Activated effector memory CD4-positive, alpha-beta T cell treated with Interleukin-2 at 50 U/mL for 16 hours (primary cell): Measurements from ENCODE around the gene BOLA2.
A peak's percentile ranks its signal among the peaks of the same experiment; 100 is the strongest.
"Not testable (repeated sequence)": the region's sequence is repeated elsewhere in the genome, so short reads cannot be mapped to it uniquely, and the experiment has no call there.

Experiments used
- DNase-seq: peaks from one replicate; pipeline ENCODE4 v3.0.0-alpha.2; 2020

The BOLA2 gene

GRCh38 chr16:29454269-29454668 lies at the start of gene BOLA2, which contains the start of gene SLX1B:
TSS of gene BOLA2 (minus strand) at chr16:29454351. CDS start at chr16:29454253, 98 bp downstream.
TSS of gene SLX1B (plus strand) at chr16:29454533.
- not testable (repeated sequence) for DNase-seq

- DNase-seq, result not testable (repeated sequence)
Measured at GRCh38 chr16:29482276-29482675, 28.1 kb upstream of the BOLA2 start.

GRCh38 chr16:29472065-29472464 lies 17.9 kb upstream of the BOLA2 start:
- not testable (repeated sequence) for DNase-seq

DNA sequence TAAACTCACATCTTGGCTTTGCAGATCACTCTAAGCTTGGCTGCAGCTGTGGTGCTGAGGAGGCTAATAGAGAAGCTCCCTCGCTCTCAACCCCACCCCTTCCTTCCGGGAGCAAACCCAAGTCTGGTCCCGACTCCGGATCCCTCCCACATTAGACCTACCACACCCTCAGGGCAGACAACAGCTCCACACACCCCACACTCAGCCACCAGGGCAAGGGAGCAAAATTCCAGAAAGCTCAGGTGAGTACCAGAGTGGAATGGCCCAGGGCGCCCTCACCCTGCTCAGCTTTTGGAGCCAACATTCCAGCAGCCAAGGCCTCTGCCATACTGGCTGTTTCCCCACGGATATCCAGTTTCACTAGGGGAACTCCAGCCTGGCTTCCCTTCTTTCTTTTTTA lies 15.5 kb upstream of the BOLA2 start:
- peak; percentile 25 for DNase-seq

DNA sequence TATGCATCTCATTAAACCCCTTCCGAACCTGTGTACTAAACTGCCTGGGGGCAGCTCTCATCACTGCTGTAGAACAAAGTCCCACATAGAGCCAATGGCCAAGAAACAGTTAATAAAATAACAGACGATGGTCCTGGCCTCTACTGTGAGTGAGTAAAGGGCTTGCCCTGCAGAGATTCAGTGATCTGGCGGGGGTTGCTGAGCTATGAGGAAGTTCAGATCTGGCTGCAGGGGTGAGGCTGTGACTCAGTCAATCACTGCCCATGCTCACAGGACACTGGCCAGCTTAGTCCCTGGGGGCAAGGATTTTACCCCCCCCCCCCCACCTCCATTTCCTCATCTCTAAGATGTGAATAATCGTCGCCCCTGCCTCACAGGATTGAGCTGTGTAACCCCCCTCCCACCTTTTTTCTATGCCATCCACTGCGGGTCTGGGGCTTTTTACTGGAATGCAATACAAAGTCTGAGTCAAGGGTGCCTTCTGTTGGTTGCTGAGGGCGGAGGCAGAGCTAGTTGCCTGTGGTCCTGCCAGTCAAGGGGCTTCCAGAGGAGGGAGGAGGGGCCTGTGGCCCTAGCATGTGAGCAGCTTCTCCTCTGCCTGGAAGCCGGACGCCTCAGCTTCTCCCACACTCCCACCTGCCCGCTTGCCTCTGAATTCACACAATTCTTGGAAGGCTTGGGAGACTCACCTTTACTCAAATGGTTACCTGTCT lies 13.7 kb upstream of the BOLA2 start:
- not testable (repeated sequence) for DNase-seq

DNA sequence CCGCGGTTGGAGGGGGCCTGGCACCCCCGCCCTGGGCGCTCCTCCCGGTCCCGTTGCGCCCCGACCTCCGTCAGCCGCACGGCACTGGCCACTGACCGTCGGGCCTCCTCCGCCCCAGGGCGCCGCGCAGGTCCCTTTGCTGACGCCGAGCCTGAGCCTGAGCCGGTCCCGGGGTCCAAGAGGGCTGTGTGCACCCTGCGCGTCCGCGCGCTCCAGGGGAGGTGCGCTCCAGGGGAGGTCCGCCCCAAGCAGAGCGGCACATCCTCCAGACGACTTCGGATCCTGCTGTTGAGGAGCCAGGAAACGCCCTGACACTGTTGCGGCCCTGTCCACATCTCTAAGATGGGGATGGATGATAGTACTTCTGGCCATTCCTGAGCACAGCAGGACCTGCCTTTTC lies 12.8 kb upstream of the BOLA2 start:
- DNase-seq, result not testable (repeated sequence)

DNA sequence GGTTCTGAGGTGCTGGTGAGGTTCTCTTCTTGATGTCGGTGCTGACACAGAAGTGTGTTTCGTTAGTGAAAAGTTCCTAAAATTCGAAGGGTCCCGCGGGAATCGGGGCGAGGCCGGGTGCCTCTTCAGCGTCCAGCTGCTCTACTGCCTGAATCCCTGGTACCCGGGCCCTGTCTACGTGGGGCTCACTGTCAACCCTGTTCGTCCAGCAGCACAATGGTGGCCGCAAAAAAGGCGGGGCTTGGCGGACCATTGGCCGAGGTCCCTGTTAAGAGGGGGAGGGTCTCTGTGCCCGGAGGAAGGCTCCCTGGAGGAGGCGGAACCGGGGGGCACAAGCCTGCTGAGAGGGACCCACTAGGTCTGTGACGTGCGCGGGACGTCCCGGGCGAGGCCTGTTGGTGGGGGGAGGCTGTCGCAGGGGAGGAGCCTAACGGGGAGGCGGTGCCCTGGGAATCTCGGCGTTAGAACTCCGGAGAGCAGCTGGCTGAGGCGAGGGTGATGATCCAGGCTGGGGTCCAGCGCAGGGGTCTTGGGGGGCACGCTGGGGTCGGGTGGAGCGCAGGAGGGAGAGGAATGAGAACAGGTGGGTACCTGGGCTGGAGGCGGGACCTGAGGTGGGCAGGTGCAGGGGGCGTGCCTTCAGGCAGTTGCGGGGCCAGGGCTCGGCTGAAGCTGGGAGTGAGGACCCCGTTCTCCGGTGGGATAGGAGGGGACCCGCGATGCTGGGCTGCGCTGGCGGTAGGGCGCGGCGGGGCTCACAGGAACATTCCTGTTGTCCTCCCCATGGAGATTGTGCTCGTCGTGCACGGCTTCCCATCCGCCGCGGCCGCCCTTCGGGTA lies 12.1 kb upstream of the BOLA2 start:
- DNase-seq, result not testable (repeated sequence)

GRCh38 chr16:29460647-29461030 lies 6.5 kb upstream of the BOLA2 start:
- not testable (repeated sequence) for DNase-seq

DNA sequence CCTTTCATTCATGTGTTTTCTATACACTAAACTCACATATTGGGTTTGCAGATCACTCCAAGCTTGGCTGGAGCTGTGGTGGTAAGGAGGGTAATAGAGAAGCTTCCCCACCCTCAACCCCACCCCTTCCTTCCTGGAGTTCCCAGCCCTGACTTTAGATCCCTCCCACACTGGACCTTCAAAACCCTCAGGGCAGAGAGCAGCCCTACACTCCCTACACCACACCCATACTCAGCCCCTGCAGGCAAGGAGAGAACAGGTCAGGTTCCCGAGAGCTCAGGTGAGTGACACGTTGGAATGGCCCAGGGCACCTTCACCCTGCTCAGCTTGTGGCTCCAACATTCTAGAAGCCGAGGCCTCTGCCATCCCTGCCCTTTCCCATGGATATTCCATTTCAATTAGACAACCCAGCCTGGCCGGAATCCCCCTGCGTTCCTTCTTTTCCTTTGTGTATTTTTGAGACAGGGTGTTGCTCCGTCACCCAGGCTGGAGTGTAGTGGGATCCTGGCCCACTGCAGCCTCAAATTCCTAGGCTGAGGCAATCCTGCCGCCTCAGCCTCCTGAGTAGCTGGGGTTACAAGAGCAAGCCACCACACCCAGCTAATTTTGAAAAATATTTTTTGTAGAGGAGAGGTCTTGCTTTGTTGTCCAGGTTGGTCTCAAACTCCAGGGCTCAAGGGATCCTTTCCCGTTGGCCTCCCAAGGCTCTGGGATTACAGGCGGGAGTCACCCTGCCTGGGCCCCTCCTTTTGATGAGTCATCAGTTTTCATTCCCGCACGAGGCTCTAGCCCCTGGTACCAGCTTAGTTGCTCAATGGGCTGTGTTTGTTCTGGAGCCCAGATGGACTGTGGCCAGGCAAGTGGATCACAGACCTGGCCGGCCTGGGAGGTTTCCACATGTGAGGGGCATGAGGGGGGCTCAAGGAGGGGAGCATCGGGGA lies 5.8 kb upstream of the BOLA2 start, which contains the start of gene SULT1A4:
SULT1A4 (plus strand) TSS at position 208 of the 941 bp plus-strand sequence. CDS start 1,473 bp downstream, outside the sequence.
- DNase-seq, result not testable (repeated sequence)

GRCh38 chr16:29457660-29458059 lies 3.5 kb upstream of the BOLA2 start:
- DNase-seq, result not testable (repeated sequence)

DNA sequence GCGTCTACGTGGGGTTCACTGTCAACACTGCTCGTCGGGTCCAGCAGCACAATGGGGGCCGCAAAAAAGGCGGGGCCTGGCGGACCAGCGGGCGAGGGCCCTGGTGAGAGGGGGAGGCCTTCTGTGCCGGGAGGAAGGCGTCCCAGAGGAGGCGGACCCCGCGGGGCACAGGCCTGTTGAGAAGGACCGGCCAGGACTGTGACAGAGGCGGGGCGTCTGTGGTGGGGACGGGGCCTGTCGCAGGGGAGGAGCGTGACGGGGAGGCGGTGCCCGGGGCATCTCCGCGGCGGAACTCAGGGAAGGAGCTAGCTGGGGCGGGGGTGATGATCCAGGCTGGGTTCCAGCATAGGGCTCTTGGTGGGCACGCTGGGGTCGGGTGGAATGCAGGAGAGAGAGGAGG lies 677 bp upstream of the BOLA2 start:
- not testable (repeated sequence) for DNase-seq

DNA sequence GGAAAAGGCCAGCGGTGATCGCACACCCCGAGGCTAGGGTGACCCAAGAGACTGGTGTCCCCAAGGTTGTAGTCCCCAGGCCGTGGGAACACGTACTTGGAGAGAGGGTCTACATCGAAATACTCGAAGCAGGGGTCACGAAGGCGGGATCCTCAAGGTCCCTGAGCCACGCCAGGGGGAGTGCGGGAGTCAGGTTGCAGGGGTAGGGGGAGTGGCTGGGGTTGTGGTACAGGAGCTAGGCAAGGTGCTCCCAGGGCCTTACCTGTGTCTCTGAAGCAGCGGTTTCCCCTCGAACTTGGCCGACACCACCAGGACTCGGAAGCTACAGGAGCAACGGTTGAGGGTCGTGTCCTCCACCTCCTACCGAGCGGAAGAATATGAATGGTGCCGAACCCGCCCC lies 397 bp downstream of the BOLA2 start:
- DNase-seq, result not testable (repeated sequence)

GRCh38 chr16:29425390-29425789 lies 28.8 kb downstream of the BOLA2 start:
- not testable (repeated sequence) for DNase-seq

DNA sequence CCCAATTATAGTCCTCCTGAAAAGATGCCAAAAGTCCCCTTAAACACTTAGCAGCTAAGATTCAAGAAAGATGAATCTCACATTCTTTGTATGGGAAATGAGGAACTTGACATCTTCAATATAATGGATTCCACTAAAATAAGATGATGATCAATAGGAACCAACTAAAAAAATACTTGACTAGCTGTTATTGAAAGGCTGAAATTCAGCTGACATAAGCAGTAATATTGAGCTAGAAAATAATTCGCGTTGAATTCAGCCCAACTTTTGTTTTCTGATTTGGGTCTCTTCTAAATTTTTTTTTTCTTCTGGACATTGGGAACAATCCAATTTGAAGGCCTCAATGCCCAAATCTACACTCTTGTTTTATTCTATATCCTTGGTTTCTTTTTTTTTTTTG lies 30.6 kb downstream of the BOLA2 start:
- not testable (repeated sequence) for DNase-seq

GRCh38 chr16:29405249-29405648 lies 48.9 kb downstream of the BOLA2 start:
- not testable (repeated sequence) for DNase-seq
